Liver (tissue), 9 donors: ENCODE measurements around the gene CHKA. TPM values are rescaled to one million over a fixed set of nuclear protein-coding genes. Genes with fewer than 3 reads are reported as not detected.

Experiments
- DNase-seq: peaks from one replicate; pipeline ENCODE4 v3.0.0-alpha.2; 2017; ENCODE audit warnings: low spot score
- H3K27ac ChIP-seq, 2 donors: one replicate each; pipeline ENCODE4 v1.7.0; 2013; ENCODE audit warnings: inconsistent platforms in 2 of 2, low read length in 2 of 2, control low read depth in 1 of 2, low read depth in 1 of 2, mild to moderate bottlenecking in 1 of 2
- H3K27me3 ChIP-seq, 4 donors: one replicate each; pipeline versions ENCODE4 v1.6.1 to v1.7.0; 2013; ENCODE audit warnings: low read length in 3 of 4, inconsistent platforms in 1 of 4, mild to moderate bottlenecking in 1 of 4, moderate library complexity in 1 of 4; ENCODE audit not compliant: control insufficient read depth in 4 of 4, insufficient read depth in 4 of 4
- H3K36me3 ChIP-seq, 4 donors: one replicate each; pipeline versions ENCODE4 v1.6.1 to v1.7.0; 2013; ENCODE audit warnings: low read length in 3 of 4, mild to moderate bottlenecking in 3 of 4, low read depth in 1 of 4, moderate library complexity in 1 of 4; ENCODE audit not compliant: control insufficient read depth in 4 of 4, insufficient read depth in 3 of 4
- H3K4me1 ChIP-seq, 4 donors: one replicate each; pipeline versions ENCODE4 v1.6.1 to v1.7.0; 2013; ENCODE audit warnings: low read length in 3 of 4, mild to moderate bottlenecking in 3 of 4, moderate library complexity in 1 of 4; ENCODE audit not compliant: control insufficient read depth in 4 of 4, insufficient read depth in 4 of 4
- H3K4me3 ChIP-seq, 3 donors: one replicate each; pipeline versions ENCODE4 v1.6.1 to v1.7.0; 2013; ENCODE audit warnings: low read length in 3 of 3, control low read depth in 1 of 3, low read depth in 1 of 3, mild to moderate bottlenecking in 1 of 3
- H3K9ac ChIP-seq, 2 donors: one replicate each; pipeline ENCODE4 v1.7.0; 2013; ENCODE audit warnings: low read length in 2 of 2, mild to moderate bottlenecking in 2 of 2, moderate library complexity in 2 of 2, control low read depth in 1 of 2, low read depth in 1 of 2
- H3K9me3 ChIP-seq, 4 donors: one replicate each; pipeline versions ENCODE4 v1.6.1 to v1.7.0; 2013; ENCODE audit warnings: low read length in 3 of 4; ENCODE audit not compliant: control insufficient read depth in 4 of 4
- CTCF ChIP-seq: fragments of 150-350 bp; IDR thresholded peaks from 2 replicates; pipeline ENCODE4 v1.5.1; 2017; ENCODE audit warnings: improper control_type of control experiment, low read depth, low read length; ENCODE audit not compliant: missing input control
- EGR1 ChIP-seq, 2 donors: IDR thresholded peaks; 2 replicates each; pipeline ENCODE4 v1.6.1; 2016 to 2018; ENCODE audit warnings: antibody characterized with exemption in 2 of 2, low read depth in 2 of 2
- FOXA1 ChIP-seq: IDR thresholded peaks from 2 replicates; pipeline ENCODE4 v1.6.1; 2016; ENCODE audit warnings: antibody characterized with exemption
- FOXA2 ChIP-seq: IDR thresholded peaks from 2 replicates; pipeline ENCODE4 v1.6.1; 2016; ENCODE audit warnings: antibody characterized with exemption
- GABPA ChIP-seq, 2 donors: IDR thresholded peaks in 1 of 2; conservative IDR thresholded peaks in 1 of 2; 2 replicates each; pipeline ENCODE4 v1.6.1; 2016; ENCODE audit warnings: antibody characterized with exemption in 2 of 2, mild to moderate bottlenecking in 1 of 2, moderate library complexity in 1 of 2
- HNF4A ChIP-seq, 2 donors: conservative IDR thresholded peaks; 2 replicates each; pipeline ENCODE4 v1.6.1; 2016; ENCODE audit warnings: antibody characterized with exemption in 2 of 2, mild to moderate bottlenecking in 2 of 2
- HNF4G ChIP-seq: IDR thresholded peaks from 2 replicates; pipeline ENCODE4 v1.6.1; 2016; ENCODE audit warnings: antibody characterized with exemption
- JUND ChIP-seq, 2 donors: IDR thresholded peaks; 2 replicates each; pipeline ENCODE4 v1.6.1; 2016; ENCODE audit warnings: antibody characterized with exemption in 2 of 2
- NR2F2 ChIP-seq: IDR thresholded peaks from 2 replicates; pipeline ENCODE4 v1.6.1; 2016; ENCODE audit warnings: antibody characterized with exemption
- RAD21 ChIP-seq, 2 donors: IDR thresholded peaks; 2 replicates each; pipeline ENCODE4 v1.6.1; 2016; ENCODE audit warnings: antibody characterized with exemption in 2 of 2, mild to moderate bottlenecking in 2 of 2
- REST ChIP-seq: IDR thresholded peaks from 2 replicates; pipeline ENCODE4 v1.6.1; 2016; ENCODE audit warnings: antibody characterized with exemption, mild to moderate bottlenecking
- RXRA ChIP-seq, 2 donors: IDR thresholded peaks; 2 replicates each; pipeline ENCODE4 v1.6.1; 2017 to 2018; ENCODE audit warnings: antibody characterized with exemption in 2 of 2, mild to moderate bottlenecking in 1 of 2
- SP1 ChIP-seq: IDR thresholded peaks from 2 replicates; pipeline ENCODE4 v1.6.1; 2018; ENCODE audit warnings: antibody characterized with exemption, mild to moderate bottlenecking
- TAF1 ChIP-seq: conservative IDR thresholded peaks from 2 replicates; pipeline ENCODE4 v1.6.1; 2016; ENCODE audit warnings: antibody characterized with exemption, mild to moderate bottlenecking
- YY1 ChIP-seq: IDR thresholded peaks from 2 replicates; pipeline ENCODE4 v1.6.1; 2016; ENCODE audit warnings: antibody characterized with exemption, mild to moderate bottlenecking
- ZBTB33 ChIP-seq: IDR thresholded peaks from 2 replicates; pipeline ENCODE4 v1.6.1; 2016; ENCODE audit warnings: antibody characterized with exemption
- WGBS: extraction: QIAGEN DNeasy Blood & Tissue Kit; methylation state at CpG from one replicate; pipeline ENCODE4 v1.1.7; 2013; 5-methylcytosine and 5-hydroxymethylcytosine counted together
- polyA plus RNA-seq, 2 donors: library from polyadenylated mRNA; stranded (reverse) in 1 of 2; unstranded in 1 of 2; fragments of 200-250 nt in 1 of 2; fragments of >200 nt in 1 of 2; fragmentation: Nextera tagmentation in 1 of 2; extraction: Ambion mirVana in 1 of 2; gene quantifications; one replicate each; pipeline versions ENCODE4 v1.2.1 to v1.2.3, GENCODE V29; 2013 to 2015
- total RNA-seq, 2 donors: library from RNA; depleted of rRNA; stranded (reverse); fragments of >200 nt; gene quantifications; one replicate each; pipeline ENCODE4 v1.2.3, GENCODE V29; 2014
- TF ChIP-seq, protein P1 (sequence below): IDR thresholded peaks from 2 replicates; pipeline ENCODE4 v1.6.1; 2016; ENCODE audit warnings: antibody characterized with exemption
- donor health status: healthy.
- donor health status: healthy.
- donor health status: healthy.
- donor health status: healthy.
- donor health status: healthy.

The CHKA gene
- total and polyA plus RNA-seq, 4 donors: 11.4 to 41.9 (median 17.3) TPM

DNA sequence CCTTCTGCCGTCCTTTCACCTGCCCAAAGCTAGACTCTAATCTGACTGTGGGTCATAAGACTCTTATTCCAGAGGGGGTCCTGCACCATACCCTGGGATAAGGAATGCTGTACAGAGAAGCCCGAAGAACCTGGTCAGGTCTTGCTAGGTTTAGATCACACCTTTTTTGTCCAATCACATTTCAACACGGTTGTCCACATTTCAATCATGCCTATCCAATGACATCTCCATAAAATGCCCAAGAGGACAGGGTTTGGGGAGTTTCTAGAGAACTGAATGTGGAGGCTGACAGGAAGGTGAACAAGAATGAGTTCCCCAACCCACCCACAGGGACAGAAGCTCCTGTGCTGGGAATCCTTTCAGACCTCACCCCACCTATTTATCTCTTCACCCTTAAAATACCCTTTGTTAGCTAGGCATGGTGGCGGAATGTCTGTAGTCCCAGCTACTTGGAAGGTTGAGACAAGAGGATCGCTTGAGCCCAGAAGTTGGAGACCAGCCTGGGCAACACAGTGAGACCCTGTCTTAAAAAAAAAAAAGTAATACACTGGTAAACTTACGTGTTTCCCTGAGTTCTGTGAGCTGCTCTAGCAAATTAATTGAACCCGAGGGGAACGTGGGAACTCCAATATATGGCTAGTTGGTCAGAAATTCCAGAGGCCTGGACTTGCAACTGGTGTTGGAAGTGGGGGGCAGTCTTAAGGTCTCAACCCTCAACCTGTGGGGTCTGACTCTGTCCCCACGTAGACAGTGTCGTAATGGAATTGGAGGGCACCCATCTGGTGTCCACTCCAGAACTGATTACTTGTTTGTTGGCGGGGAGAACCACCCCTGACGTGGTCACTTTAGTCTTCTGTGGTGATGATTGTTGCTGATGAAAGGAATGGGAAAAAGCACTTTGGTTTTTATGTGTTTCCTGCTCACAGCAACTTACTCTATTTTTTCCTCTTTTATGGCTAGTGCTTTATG, 64.6 kb downstream of the CHKA start:
- TF ChIP-seq FOXA1 (no peak), FOXA2 (no peak), SP1 (no peak), ZBTB33 (no peak), CTCF (no peak), NR2F2 (no peak), GABPA (IDR thresholded peaks at IDR 0.05 in 1 of 2, conservative IDR thresholded peaks at IDR 0.05 in 1 of 2) (no peak), EGR1 (IDR thresholded peaks at IDR 0.05; ENCODE audit: low read depth in 2 of 2) (no peak), YY1 (no peak), JUND (IDR thresholded peaks at IDR 0.05) (no peak), HNF4A (conservative IDR thresholded peaks at IDR 0.05) (no peak), REST (no peak), RXRA (IDR thresholded peaks at IDR 0.05) (no peak), TAF1 (no peak), RAD21 (IDR thresholded peaks at IDR 0.05) (no peak), HNF4G (no peak)
- TF ChIP-seq, protein P1, sequence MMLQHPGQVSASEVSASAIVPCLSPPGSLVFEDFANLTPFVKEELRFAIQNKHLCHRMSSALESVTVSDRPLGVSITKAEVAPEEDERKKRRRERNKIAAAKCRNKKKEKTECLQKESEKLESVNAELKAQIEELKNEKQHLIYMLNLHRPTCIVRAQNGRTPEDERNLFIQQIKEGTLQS: no peak
- H3K4me3 ChIP-seq: no peak overlapping the region
- peaks cover 9 to 36% (median 21%) of the 10 kb centered on the region in 4 donors for H3K36me3 ChIP-seq
- no peak overlapping the region for H3K9ac ChIP-seq
- whole genome bisulfite sequencing: 96% methylated on average over 12 of the region's 12 CpGs
- H3K4me1 ChIP-seq: no peaks in the 10 kb centered on the region
- no peaks in the 10 kb centered on the region for H3K27me3 ChIP-seq
- H3K27ac ChIP-seq: no peak overlapping the region
- no peak for DNase-seq
- no peaks in the 10 kb centered on the region for H3K9me3 ChIP-seq
